Activated CD8-positive, alpha-beta T cell treated with anti-CD3 and anti-CD28 coated beads for 36 hours (primary cell): ENCODE data around the gene PTGER2. TPM values are rescaled to one million over a fixed set of nuclear protein-coding genes. Genes with fewer than 3 reads are reported as not detected.

Source experiments
- ATAC-seq: fragments of 200-7000 bp; cut with Tn5 transposase; one replicate; pipeline ENCODE4 v1.10.0; 2021; ENCODE audit warnings: mild to moderate bottlenecking, moderate library complexity
- CTCF ChIA-PET: fragments of 350-600 bp; sonication (Branson Sonifier 250); formaldehyde crosslinking; loops from one replicate; lab custom pipeline; 2021; ENCODE audit warnings: antibody characterized with exemption; lab: Charles Lee
- POLR2A ChIA-PET: fragments of 350-600 bp; sonication (Branson Sonifier 250); formaldehyde crosslinking; loops from one replicate; lab custom pipeline; 2021; ENCODE audit warnings: antibody characterized with exemption; lab: Charles Lee
- DNase-seq: peaks from one replicate; pipeline ENCODE4 v3.0.0-alpha.2; 2020
- H3K27ac Mint-ChIP-seq: one replicate; pipeline ENCODE4 v1.8.0; 2021; ENCODE audit warnings: mild to moderate bottlenecking, mixed read lengths
- H3K27me3 Mint-ChIP-seq: one replicate; pipeline ENCODE4 v1.8.0; 2021; ENCODE audit warnings: mixed read lengths
- H3K36me3 Mint-ChIP-seq: one replicate; pipeline ENCODE4 v1.8.0; 2021; ENCODE audit warnings: low read depth, mixed read lengths
- H3K4me1 Mint-ChIP-seq: one replicate; pipeline ENCODE4 v1.8.0; 2021; ENCODE audit warnings: low read depth, mixed read lengths
- H3K4me3 Mint-ChIP-seq: one replicate; pipeline ENCODE4 v1.8.0; 2021; ENCODE audit warnings: mild to moderate bottlenecking, moderate library complexity, mixed read lengths
- H3K9me3 Mint-ChIP-seq: one replicate; pipeline ENCODE4 v1.8.0; 2021; ENCODE audit warnings: mixed read lengths
- intact Hi-C: fragments of 100-400 bp; cut with micrococcal nuclease; formaldehyde crosslinking; loops from one replicate; pipeline ENCODE4 v1.10.0; 2022
- total RNA-seq, 2 experiments: library from RNA; stranded (reverse); gene quantifications; one replicate each; pipeline ENCODE4 v1.2.3, GENCODE V29; 2021
- TF ChIP-seq, protein P1 (sequence below): fragments of 200-600 bp; IDR thresholded peaks from one replicate; pipeline ENCODE4 v1.8.0; 2022; ENCODE audit warnings: antibody characterized with exemption, mild to moderate bottlenecking

The PTGER2 gene
- total RNA-seq, 2 experiments from 2014 or later = 19.5 to 19.9 TPM

DNA sequence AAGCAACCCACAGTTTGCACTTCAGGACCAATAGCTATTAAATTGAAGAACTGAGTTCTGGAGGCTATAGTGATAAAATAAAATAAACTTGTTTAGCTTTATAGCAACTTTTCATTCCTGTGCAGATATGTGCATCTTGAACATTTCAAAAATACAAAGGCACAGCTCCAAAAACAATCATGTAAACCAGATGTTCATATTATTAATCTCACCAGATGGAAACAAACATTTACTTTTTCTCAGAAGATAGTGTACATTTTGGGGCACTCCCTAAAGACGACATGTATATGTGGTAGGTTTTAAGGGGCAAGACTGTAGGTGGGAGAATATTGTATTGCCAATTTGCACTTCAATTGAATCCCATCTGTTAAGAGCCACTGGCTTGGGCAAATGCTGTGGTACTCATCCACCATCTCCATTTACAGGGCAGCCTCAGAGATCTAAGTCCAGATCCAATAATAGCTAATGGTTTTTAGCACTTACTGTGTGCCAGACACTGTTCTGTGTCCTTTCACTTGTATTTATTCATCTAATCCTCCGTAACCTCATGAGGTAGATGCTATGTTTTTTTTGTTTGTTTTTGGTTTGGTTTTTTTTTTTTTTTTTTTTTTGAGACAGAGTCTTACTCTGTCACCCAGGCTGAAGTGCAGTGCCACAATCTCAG lies 49.1 kb downstream of the PTGER2 start:
- Mint-ChIP-seq H3K36me3 (no peaks in the 10 kb centered on the region), H3K27me3 (no peaks in the 10 kb centered on the region), H3K27ac (no peak overlapping the region), H3K9me3 (no peaks in the 10 kb centered on the region), H3K4me3 (no peak overlapping the region), H3K4me1 (peaks cover 8% of the 10 kb centered on the region)
- TF ChIP-seq, protein P1, sequence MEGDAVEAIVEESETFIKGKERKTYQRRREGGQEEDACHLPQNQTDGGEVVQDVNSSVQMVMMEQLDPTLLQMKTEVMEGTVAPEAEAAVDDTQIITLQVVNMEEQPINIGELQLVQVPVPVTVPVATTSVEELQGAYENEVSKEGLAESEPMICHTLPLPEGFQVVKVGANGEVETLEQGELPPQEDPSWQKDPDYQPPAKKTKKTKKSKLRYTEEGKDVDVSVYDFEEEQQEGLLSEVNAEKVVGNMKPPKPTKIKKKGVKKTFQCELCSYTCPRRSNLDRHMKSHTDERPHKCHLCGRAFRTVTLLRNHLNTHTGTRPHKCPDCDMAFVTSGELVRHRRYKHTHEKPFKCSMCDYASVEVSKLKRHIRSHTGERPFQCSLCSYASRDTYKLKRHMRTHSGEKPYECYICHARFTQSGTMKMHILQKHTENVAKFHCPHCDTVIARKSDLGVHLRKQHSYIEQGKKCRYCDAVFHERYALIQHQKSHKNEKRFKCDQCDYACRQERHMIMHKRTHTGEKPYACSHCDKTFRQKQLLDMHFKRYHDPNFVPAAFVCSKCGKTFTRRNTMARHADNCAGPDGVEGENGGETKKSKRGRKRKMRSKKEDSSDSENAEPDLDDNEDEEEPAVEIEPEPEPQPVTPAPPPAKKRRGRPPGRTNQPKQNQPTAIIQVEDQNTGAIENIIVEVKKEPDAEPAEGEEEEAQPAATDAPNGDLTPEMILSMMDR = no peak
- DNase-seq (no peak), ATAC-seq (no peak)
- intact Hi-C loops = no loop called here
- ChIA-PET POLR2A (interaction anchor here (0.6 kb wide), 1 partner anchor 424 kb away, joined by 3 read pairs; no protein-coding TSS in a partner anchor), CTCF (interaction anchor here (0.8 to 2.4 kb wide), 5 partner anchors 9 to 63 kb away, joined by 3 to 7 read pairs (median 3); no protein-coding TSS in a partner anchor)

DNA sequence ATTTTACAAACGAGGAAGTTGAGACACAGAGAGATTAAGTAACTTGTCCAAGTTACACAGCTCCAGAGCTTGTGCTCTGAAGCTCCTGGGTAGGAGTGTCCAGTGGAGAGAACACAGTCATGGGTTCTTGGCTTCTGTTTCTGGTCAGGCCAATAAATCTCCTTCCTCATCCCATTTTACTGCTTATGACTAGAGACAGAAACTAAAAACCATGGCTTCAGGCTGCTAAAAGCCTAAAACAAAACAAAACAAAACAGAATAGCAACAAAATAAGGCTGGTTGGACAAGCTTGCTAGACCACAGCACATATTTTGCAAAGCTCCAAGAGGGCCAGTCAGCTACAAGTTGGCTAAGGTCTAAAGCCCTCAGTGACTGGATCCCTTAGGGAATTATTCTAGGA lies 49.8 kb downstream of the PTGER2 start:
- H3K27me3 Mint-ChIP-seq = no peaks in the 10 kb centered on the region
- H3K4me3 Mint-ChIP-seq = no peak overlapping the region
- ChIA-PET CTCF (interaction anchor here (0.9 to 2.4 kb wide), 3 partner anchors 10 to 36 kb away, joined by 3 to 7 read pairs (median 3); no protein-coding TSS in a partner anchor), POLR2A (no interaction called here)
- intact Hi-C loops = no loop called here
- H3K27ac Mint-ChIP-seq = no peak overlapping the region
- ATAC-seq = no peak
- TF ChIP-seq, protein P1 = no peak
- DNase-seq = no peak
- peaks cover 8% of the 10 kb centered on the region for H3K4me1 Mint-ChIP-seq
- no peaks in the 10 kb centered on the region for H3K9me3 Mint-ChIP-seq
- no peaks in the 10 kb centered on the region for H3K36me3 Mint-ChIP-seq

DNA sequence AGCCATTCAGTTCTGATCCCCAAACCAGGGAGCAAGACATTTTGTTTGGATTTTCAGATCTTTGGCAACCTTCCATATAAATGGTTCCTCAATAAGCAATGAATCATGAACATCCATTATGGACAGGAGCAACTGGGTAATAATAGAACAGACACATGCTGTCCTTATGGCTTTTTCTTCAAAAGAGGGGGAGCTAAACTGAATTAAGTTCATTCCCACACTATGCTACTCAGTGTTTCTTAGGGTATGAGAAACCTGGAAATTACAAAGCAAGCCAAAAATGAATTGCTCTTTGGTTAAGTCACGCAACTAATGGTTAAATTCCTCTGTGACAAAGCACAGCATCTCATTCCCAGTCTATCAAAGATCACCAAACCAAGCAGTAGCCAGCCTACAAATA lies 51.0 kb downstream of the PTGER2 start:
- no peak overlapping the region for H3K4me3 Mint-ChIP-seq
- DNase-seq (no peak), ATAC-seq (no peak)
- H3K36me3 Mint-ChIP-seq = no peaks in the 10 kb centered on the region
- CTCF ChIA-PET = no interaction called here
- H3K27ac Mint-ChIP-seq = no peak overlapping the region
- H3K27me3 Mint-ChIP-seq = no peaks in the 10 kb centered on the region
- POLR2A ChIA-PET = no interaction called here
- intact Hi-C loops = no loop called here
- TF ChIP-seq, protein P1 = no peak
- no peaks in the 10 kb centered on the region for H3K9me3 Mint-ChIP-seq
- H3K4me1 Mint-ChIP-seq = peaks cover 4% of the 10 kb centered on the region

DNA sequence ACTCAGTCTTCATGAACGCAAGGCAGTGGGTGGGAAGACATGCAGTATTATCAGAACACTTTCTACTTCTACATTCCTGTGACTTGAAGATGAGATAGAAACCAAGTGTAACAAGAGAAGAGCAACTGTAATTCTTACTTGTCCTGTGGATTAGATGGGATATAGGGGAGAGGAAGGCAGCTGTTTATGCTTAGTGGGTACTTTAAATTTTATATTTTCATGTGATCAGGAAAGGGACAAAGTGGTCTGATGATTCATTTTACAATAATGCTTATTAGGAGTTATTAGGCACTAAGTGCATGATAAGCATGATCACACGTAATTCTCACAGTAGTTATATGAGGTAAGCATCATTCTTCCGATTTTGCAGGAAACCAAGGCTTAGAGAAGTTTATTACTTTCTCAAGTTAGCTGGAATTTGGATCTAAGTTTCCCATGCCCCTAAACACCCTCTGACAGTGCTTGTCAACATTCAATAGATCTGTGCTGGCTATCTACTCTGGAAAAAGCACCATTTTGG lies 52.7 kb downstream of the PTGER2 start:
- ChIA-PET POLR2A (no interaction called here), CTCF (no interaction called here)

More for the DNA sequence above, 52.7 kb downstream of the PTGER2 start:
- H3K27ac Mint-ChIP-seq = no peak overlapping the region
- no peak overlapping the region for H3K4me3 Mint-ChIP-seq
- H3K9me3 Mint-ChIP-seq = no peaks in the 10 kb centered on the region
- intact Hi-C loops = no loop called here
- ATAC-seq = no peak
- TF ChIP-seq, protein P1 = no peak
- no peak for DNase-seq
- no peaks in the 10 kb centered on the region for H3K36me3 Mint-ChIP-seq
- H3K27me3 Mint-ChIP-seq = no peaks in the 10 kb centered on the region
- no peaks in the 10 kb centered on the region for H3K4me1 Mint-ChIP-seq
